NCI-H128 (cell line): ENCODE results near the gene LCE1D.

Experiments used
- DNase-seq: peaks from one replicate; lab custom pipeline; 2025; ENCODE audit not compliant: unreplicated experiment; lab: John Stamatoyannopoulos, UW

Gene LCE1D

DNA sequence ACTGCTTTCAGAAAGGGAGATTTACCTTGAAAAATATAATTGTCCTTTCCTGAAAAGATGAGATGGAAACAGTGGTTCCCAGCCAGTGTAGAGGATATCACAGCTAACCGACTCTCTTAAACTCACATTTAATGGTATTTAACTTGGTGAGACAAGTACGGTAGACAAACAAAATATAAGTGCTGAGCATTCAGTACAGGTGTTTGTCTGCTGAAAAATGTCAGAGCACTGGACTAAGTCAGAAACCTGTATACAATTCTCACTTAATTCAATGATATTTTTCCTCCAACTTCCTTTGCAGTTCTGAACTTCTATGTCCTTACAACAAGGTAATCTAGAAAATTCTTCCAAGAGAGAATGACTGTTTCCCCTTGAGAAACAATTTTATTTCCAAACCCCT is 15.2 kb downstream of the LCE1D start, which contains the start of gene LCE1B:
Gene LCE1B, plus strand, starts transcription at position 301 of the 400 bp plus-strand sequence. CDS start 476 bp downstream, outside the sequence.
- DNase-seq = no peak

DNA sequence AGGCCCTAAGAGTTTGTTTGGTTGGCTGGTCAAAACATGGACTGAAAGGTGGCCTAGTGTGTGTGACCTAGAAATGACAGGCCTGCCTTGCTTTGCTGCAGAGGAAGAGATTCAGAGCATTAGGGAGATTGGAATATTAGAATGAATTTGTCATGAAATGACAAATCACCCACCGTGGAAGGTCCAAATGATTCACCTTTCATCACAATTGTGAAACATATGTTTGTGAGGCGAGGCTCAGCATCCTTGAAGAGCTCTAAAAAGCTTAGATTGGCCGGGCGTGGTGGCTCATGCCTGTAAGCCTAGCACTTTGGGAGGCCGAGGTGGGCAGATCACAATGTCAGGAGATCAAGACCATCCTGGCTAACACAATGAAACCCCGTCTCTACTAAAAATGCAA is 20.8 kb downstream of the LCE1D start:
- no peak for DNase-seq

DNA sequence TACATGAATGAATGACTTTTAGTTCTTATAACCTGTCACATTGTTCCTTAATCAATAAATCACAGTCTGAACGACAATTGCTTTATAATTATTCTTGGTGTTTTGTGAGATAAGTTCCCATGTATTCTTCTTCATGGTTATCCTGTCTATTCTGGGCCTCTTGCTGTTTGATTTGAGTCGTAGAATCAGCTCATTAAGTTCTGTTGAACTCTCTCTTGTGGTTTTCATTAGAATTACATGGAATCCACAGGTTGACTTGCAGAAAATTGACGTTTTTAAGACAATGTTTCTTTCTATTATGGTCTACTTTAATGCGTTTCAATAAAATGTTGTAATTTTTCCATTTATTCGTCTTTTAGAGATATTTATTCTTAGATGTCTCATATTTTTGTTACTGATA is 26.8 kb downstream of the LCE1D start:
- no peak for DNase-seq

GRCh38 chr1:152824964-152825363 is 28.4 kb downstream of the LCE1D start:
- DNase-seq = no peak

DNA sequence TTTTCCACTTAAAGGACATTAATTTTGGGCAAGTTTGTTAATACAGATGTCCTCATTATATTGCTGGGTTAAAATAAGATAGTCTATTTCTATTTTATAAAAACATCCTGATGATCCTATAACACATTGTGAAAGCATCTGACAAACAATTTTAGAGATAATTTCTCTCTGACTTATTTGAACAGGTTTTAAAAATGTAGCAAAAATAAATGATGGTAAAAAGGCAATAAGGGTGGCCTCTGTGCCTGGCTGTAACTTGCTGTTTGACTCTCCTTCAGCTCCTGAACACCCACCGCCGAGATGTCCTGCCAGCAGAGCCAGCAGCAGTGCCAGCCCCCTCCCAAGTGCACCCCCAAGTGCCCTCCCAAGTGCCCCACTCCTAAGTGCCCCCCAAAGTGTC is 30.7 kb downstream of the LCE1D start, which contains the start of gene LCE1A:
Gene LCE1A, plus strand, starts transcription at position 301 of the 400 bp plus-strand sequence. Its CDS starts 0 bp downstream, at position 301.
- DNase-seq = no peak

DNA sequence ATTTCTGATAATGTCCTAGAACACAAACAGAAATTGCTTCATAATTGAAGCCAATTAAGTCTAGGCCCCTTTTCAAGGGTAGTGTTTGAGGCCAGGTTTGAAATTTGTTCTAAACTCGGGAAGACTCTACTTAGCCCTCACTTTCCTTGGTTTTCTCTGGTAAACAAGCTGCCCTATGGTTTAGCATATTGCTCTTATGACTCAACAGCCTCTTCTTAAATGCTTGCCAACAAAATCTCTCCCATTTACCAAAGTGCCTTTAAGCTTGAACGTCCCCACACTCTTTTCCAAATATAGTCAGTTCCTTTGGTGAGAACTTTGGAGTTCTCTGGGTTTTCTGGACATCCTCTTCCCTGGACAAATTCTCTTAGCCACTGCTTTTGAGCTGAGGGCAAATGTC is 40.3 kb downstream of the LCE1D start:
- no peak for DNase-seq

GRCh38 chr1:152842556-152842955 is 46.0 kb downstream of the LCE1D start, which contains the start of gene LCE6A:
TSS of gene LCE6A (plus strand) at chr1:152842856. CDS start at chr1:152843521, 665 bp downstream.
- DNase-seq = no peak
